NCI-H1417 (cell line): ENCODE results near the gene PPARA.

Experiments
- DNase-seq, 3 experiments: peaks; one replicate each; lab custom pipeline; 2025; lab: John Stamatoyannopoulos, UW

Gene PPARA

GRCh38 chr22:46290843-46291785, 140.8 kb downstream of the PPARA start:
- peak in 2 of 3 experiments; percentile 45 to 78 for DNase-seq

- no peak for DNase-seq
These were observed 141.8 kb downstream of the PPARA start for GRCh38 chr22:46292173-46292572.

- DNase-seq = no peak
These were observed 142.4 kb downstream of the PPARA start for GRCh38 chr22:46292732-46293131.
